Smooth muscle cell (in vitro differentiated cells): ENCODE data around the gene BTN1A1. TPM values are rescaled to one million over a fixed set of nuclear protein-coding genes. Genes with fewer than 3 reads are reported as not detected.

Source experiments
- DNase-seq: peaks from one replicate; lab custom pipeline; 2025; ENCODE audit not compliant: unreplicated experiment; lab: John Stamatoyannopoulos, UW
- H2AFZ ChIP-seq: fragments of 200-600 bp; sonication (generic); 2 replicates; pipeline ENCODE4 v1.6.0; 2016; ENCODE audit warnings: antibody characterized with exemption, low read depth, mild to moderate bottlenecking
- H3F3A ChIP-seq: fragments of 200-600 bp; sonication (generic); 2 replicates; pipeline ENCODE4 v1.6.0; 2017; ENCODE audit warnings: antibody characterized with exemption, low read depth
- H3K27ac ChIP-seq: fragments of 200-600 bp; sonication (generic); 2 replicates; pipeline ENCODE4 v1.5.1; 2016; ENCODE audit warnings: low read depth, mild to moderate bottlenecking
- H3K27me3 ChIP-seq: fragments of 200-600 bp; sonication (generic); 2 replicates; pipeline ENCODE4 v1.6.1; 2016; ENCODE audit warnings: low read depth, mild to moderate bottlenecking
- H3K36me3 ChIP-seq: fragments of 200-600 bp; sonication (generic); 2 replicates; pipeline ENCODE4 v1.5.1; 2016; ENCODE audit warnings: low read depth
- H3K4me1 ChIP-seq: fragments of 200-600 bp; sonication (generic); 2 replicates; pipeline ENCODE4 v1.5.1; 2016; ENCODE audit warnings: low read depth
- H3K4me2 ChIP-seq: fragments of 200-600 bp; sonication (generic); 2 replicates; pipeline ENCODE4 v1.6.0; 2016; ENCODE audit warnings: mild to moderate bottlenecking
- H3K4me3 ChIP-seq: fragments of 200-600 bp; sonication (generic); 2 replicates; pipeline ENCODE4 v1.5.1; 2016; ENCODE audit warnings: mild to moderate bottlenecking
- H3K79me2 ChIP-seq: fragments of 200-600 bp; sonication (generic); 2 replicates; pipeline ENCODE4 v1.6.0; 2016; ENCODE audit warnings: low read depth, mild to moderate bottlenecking
- H3K9ac ChIP-seq: fragments of 200-600 bp; sonication (generic); 2 replicates; pipeline ENCODE4 v1.6.0; 2016; ENCODE audit warnings: low read depth
- H3K9me3 ChIP-seq: fragments of 200-600 bp; sonication (generic); replicated peaks from 2 replicates; pipeline ENCODE4 v1.5.1; 2016; ENCODE audit warnings: low read depth
- H4K20me1 ChIP-seq: fragments of 200-600 bp; sonication (generic); 2 replicates; pipeline ENCODE4 v1.6.0; 2016; ENCODE audit warnings: low read depth
- CTCF ChIP-seq: fragments of 200-600 bp; sonication (generic); IDR thresholded peaks from 2 replicates; pipeline ENCODE4 v1.5.1; 2017; ENCODE audit warnings: borderline replicate concordance, mild to moderate bottlenecking, antibody characterized with exemption; ENCODE audit not compliant: insufficient read depth, poor library complexity, severe bottlenecking
- WGBS: methylation state at CpG from one replicate; pipeline ENCODE4 v1.1.7; 2016; ENCODE audit warnings: low lambda C conversion rate; 5-methylcytosine and 5-hydroxymethylcytosine counted together
- polyA plus RNA-seq: library from polyadenylated mRNA; unstranded; fragments of >200 nt; fragmentation: Nextera tagmentation; extraction: Ambion mirVana; gene quantifications from 2 replicates; pipeline ENCODE4 v1.2.1, GENCODE V29; 2016
- total RNA-seq: library from RNA; depleted of rRNA; stranded (reverse); fragments of >200 nt; gene quantifications from 2 replicates; pipeline ENCODE4 v1.2.3, GENCODE V29; 2014

Gene BTN1A1
- total and polyA plus RNA-seq, 2 experiments from 2014 or later: not detected

GRCh38 chr6:26533532-26533931 is 33.4 kb downstream of the BTN1A1 start:
- H3K27me3 ChIP-seq: no peaks in the 10 kb centered on the region
- TF ChIP-seq CTCF: no peak
- no peaks in the 10 kb centered on the region for H3K36me3 ChIP-seq
- H4K20me1 ChIP-seq: no peaks in the 10 kb centered on the region
- WGBS: 3% methylated on average over 1 of the region's 1 CpG
- peak overlapping the region; percentile 83 for H3K4me2 ChIP-seq
- H3K79me2 ChIP-seq: peaks cover under 1% of the 10 kb centered on the region
- peak overlapping the region; percentile 66 for H3K9ac ChIP-seq
- peak overlapping the region; percentile 77 for H3K4me3 ChIP-seq
- H3F3A ChIP-seq: peaks cover 9% of the 10 kb centered on the region
- DNase-seq: no peak
- H3K9me3 ChIP-seq: no peaks in the 10 kb centered on the region
- peak overlapping the region; percentile 41 for H3K27ac ChIP-seq
- H3K4me1 ChIP-seq: peaks cover 11% of the 10 kb centered on the region
- H2AFZ ChIP-seq: peak overlapping the region; percentile 68

- H3K4me1 ChIP-seq: peaks cover 15% of the 10 kb centered on the region
- TF ChIP-seq CTCF: no peak
- no peaks in the 10 kb centered on the region for H4K20me1 ChIP-seq
- H3K9me3 ChIP-seq: no peaks in the 10 kb centered on the region
- H3K36me3 ChIP-seq: no peaks in the 10 kb centered on the region
- H3F3A ChIP-seq: peaks cover 9% of the 10 kb centered on the region
- H3K79me2 ChIP-seq: peaks cover 14% of the 10 kb centered on the region
- DNase-seq: no peak
- no peak overlapping the region for H3K4me2 ChIP-seq
- no peak overlapping the region for H2AFZ ChIP-seq
- H3K27me3 ChIP-seq: no peaks in the 10 kb centered on the region
- no peak overlapping the region for H3K27ac ChIP-seq
- 93% methylated on average over 6 of the region's 6 CpGs for WGBS
- no peak overlapping the region for H3K4me3 ChIP-seq
- no peak overlapping the region for H3K9ac ChIP-seq
These were observed 34.8 kb downstream of the BTN1A1 start for GRCh38 chr6:26534681-26535465.

- Histone ChIP-seq H3K4me3 (peak overlapping the region; percentile 75), H3K27me3 (no peaks in the 10 kb centered on the region), H3K4me2 (peak overlapping the region; percentile 86), H3K27ac (peak overlapping the region; percentile 88), H3K9me3 (no peaks in the 10 kb centered on the region), H2AFZ (peak overlapping the region; percentile 73), H3K4me1 (peaks cover 15% of the 10 kb centered on the region), H3F3A (peaks cover 9% of the 10 kb centered on the region), H3K36me3 (no peaks in the 10 kb centered on the region), H3K9ac (peak overlapping the region; percentile 1), H3K79me2 (peaks cover 31% of the 10 kb centered on the region), H4K20me1 (peaks cover 3% of the 10 kb centered on the region)
- no peak for DNase-seq
- TF ChIP-seq CTCF: no peak
- 12% methylated on average over 12 of the region's 12 CpGs for WGBS
These were observed 36.6 kb downstream of the BTN1A1 start for GRCh38 chr6:26536571-26537159.
